ENCODE results near the gene LDLRAD2. TPM values are rescaled to one million over a fixed set of nuclear protein-coding genes. Genes with fewer than 3 reads are reported as not detected.

LDLRAD2 gene
- total RNA-seq, 2 experiments from 2014 or later = 0.11 TPM; not detected in 1

GRCh38 chr1:21847223-21848205, 35.4 kb downstream of the LDLRAD2 start:
- DNase-seq (no peak), ATAC-seq (no peak)
- ChIA-PET CTCF (no interaction called here), POLR2A (no interaction called here)
- no peak overlapping the region for H3K4me3 Mint-ChIP-seq
- intact Hi-C loops (cut with DNase I, micrococcal nuclease) = no loop called here
- H3K36me3 Mint-ChIP-seq (ENCODE audit: low read depth) = no peaks in the 10 kb centered on the region
- no peak overlapping the region for H3K27ac Mint-ChIP-seq
- H3K4me1 Mint-ChIP-seq = no peaks in the 10 kb centered on the region
- H3K9me3 Mint-ChIP-seq (ENCODE audit: low read depth) = no peaks in the 10 kb centered on the region
- no peaks in the 10 kb centered on the region for H3K27me3 Mint-ChIP-seq

- Mint-ChIP-seq H3K4me3 (no peak overlapping the region), H3K36me3 (ENCODE audit: low read depth) (no peaks in the 10 kb centered on the region), H3K27me3 (no peaks in the 10 kb centered on the region), H3K9me3 (ENCODE audit: low read depth) (no peaks in the 10 kb centered on the region), H3K27ac (no peak overlapping the region), H3K4me1 (no peaks in the 10 kb centered on the region)
- no peak for DNase-seq
- ATAC-seq = no peak
- ChIA-PET POLR2A (no interaction called here), CTCF (interaction anchor here (0.6 kb wide), 1 partner anchor 72 kb away, joined by 3 read pairs; no protein-coding TSS in a partner anchor)
- intact Hi-C loops (cut with DNase I, micrococcal nuclease) = no loop called here
Observed at GRCh38 chr1:21848524-21849174, 36.6 kb downstream of the LDLRAD2 start.

DNA sequence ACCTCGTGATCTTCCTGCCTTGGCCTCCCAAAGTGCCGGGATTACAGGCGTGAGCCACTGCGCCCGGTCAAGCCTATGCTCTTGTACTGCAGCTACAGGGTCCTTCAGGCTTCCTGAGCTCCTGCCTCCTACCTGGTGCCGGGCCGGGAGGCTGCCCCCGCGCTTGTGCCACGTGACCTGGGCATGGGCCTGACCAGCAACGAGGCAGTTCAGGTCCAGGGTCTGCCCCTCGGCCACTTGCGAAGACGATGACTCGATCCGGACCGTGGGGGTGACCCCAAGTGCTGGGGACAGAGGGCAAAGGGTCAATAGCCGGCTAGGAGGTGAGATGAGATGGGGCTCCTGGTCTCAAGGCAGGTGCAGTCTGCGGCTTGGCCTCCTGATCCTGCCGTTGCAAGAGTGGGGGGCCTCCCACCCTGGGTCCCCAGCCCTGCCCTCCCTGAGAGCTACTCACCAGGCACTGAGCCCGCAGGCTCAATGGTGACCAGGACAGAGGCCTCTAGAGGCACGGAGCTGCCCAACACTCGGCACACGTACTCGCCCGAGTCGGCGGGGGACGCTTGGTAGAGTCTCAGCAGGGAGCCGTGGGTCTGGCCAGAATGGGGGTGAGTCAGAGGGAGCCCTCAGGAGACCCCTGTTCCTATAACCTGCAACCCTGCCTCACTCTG, 38.0 kb downstream of the LDLRAD2 start:
- Mint-ChIP-seq H3K36me3 (ENCODE audit: low read depth) (no peaks in the 10 kb centered on the region), H3K9me3 (ENCODE audit: low read depth) (no peaks in the 10 kb centered on the region), H3K27ac (no peak overlapping the region), H3K27me3 (no peaks in the 10 kb centered on the region), H3K4me3 (no peak overlapping the region), H3K4me1 (no peaks in the 10 kb centered on the region)
- POLR2A ChIA-PET = interaction anchor here (0.6 kb wide), 1 partner anchor 122 kb away, joined by 9 read pairs; no protein-coding TSS in a partner anchor
- intact Hi-C loops (cut with DNase I, micrococcal nuclease) = no loop called here
- DNase-seq = no peak
- no peak for ATAC-seq
- CTCF ChIA-PET = interaction anchor here (0.6 kb wide), 1 partner anchor 94 kb away, joined by 3 read pairs; no protein-coding TSS in a partner anchor

DNA sequence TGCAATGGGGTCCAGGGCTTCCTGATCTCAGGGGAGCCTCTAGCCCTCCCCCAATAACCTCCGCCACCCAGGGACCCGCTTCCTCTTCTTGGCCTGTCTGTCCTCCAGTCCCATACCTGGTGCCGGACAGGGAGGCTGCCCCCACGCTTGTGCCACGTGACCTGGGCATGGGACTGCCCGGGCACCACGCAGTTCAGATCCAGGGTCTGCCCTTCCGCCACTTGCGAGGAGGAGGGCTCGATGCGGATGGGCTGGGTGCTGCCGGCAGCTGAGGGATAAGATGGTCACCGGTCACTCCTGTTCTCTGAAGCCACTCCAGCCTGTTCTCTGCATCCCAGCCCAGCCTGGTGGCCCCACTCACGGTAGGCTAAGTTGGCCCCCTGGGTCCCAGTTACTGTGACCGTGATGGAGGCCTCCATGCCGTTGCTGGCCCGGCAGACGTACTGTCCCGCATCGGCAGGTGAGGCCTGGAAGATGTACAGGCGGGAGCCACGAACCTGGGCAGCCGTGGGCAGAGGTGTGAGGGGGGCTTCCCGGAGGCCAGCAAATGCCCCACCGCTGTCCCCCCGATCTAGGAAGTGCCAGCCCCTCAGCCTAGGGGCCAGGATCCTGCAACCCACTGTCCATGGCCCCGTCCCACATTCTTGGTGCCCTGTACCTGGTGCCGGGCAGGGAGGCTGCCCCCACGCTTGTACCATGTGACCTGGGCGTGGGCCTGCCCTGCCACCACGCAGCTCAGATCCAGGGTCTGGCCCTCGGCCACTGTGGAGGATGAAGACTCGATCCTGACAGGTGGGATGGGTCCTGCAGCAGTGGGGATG, 39.6 kb downstream of the LDLRAD2 start:
- intact Hi-C loops (cut with DNase I, micrococcal nuclease) = no loop called here
- no peaks in the 10 kb centered on the region for H3K27me3 Mint-ChIP-seq

GRCh38 chr1:21852282-21853130, 40.4 kb downstream of the LDLRAD2 start:
- Mint-ChIP-seq H3K4me3 (no peak overlapping the region), H3K9me3 (ENCODE audit: low read depth) (no peaks in the 10 kb centered on the region), H3K27me3 (no peaks in the 10 kb centered on the region), H3K27ac (no peak overlapping the region), H3K36me3 (ENCODE audit: low read depth) (no peaks in the 10 kb centered on the region), H3K4me1 (no peaks in the 10 kb centered on the region)
- intact Hi-C loops (cut with DNase I, micrococcal nuclease) = no loop called here
- CTCF ChIA-PET = interaction anchor here (0.7 kb wide), 1 partner anchor 968 kb away, joined by 3 read pairs; no protein-coding TSS in a partner anchor
- POLR2A ChIA-PET = no interaction called here
- ATAC-seq = peak; percentile 49
- peak; percentile 12 for DNase-seq

More for the DNA sequence above, 39.6 kb downstream of the LDLRAD2 start:
- no peaks in the 10 kb centered on the region for H3K36me3 Mint-ChIP-seq (ENCODE audit: low read depth)
- no peak overlapping the region for H3K27ac Mint-ChIP-seq
- no peak for ATAC-seq
- no peaks in the 10 kb centered on the region for H3K9me3 Mint-ChIP-seq (ENCODE audit: low read depth)
- no peaks in the 10 kb centered on the region for H3K4me1 Mint-ChIP-seq
- no peak for DNase-seq
- CTCF ChIA-PET = no interaction called here
- POLR2A ChIA-PET = no interaction called here
- no peak overlapping the region for H3K4me3 Mint-ChIP-seq

- ChIA-PET CTCF (no interaction called here), POLR2A (interaction anchor here (0.7 kb wide), 1 partner anchor 26 kb away, joined by 4 read pairs; no protein-coding TSS in a partner anchor)
- intact Hi-C loops (cut with DNase I, micrococcal nuclease) = no loop called here
- no peaks in the 10 kb centered on the region for H3K4me1 Mint-ChIP-seq
- no peaks in the 10 kb centered on the region for H3K9me3 Mint-ChIP-seq (ENCODE audit: low read depth)
- H3K27me3 Mint-ChIP-seq = no peaks in the 10 kb centered on the region
- H3K4me3 Mint-ChIP-seq = no peak overlapping the region
- no peak overlapping the region for H3K27ac Mint-ChIP-seq
- ATAC-seq (no peak), DNase-seq (no peak)
- H3K36me3 Mint-ChIP-seq (ENCODE audit: low read depth) = no peaks in the 10 kb centered on the region
Observed at GRCh38 chr1:21853131-21853427, 41.0 kb downstream of the LDLRAD2 start.

DNA sequence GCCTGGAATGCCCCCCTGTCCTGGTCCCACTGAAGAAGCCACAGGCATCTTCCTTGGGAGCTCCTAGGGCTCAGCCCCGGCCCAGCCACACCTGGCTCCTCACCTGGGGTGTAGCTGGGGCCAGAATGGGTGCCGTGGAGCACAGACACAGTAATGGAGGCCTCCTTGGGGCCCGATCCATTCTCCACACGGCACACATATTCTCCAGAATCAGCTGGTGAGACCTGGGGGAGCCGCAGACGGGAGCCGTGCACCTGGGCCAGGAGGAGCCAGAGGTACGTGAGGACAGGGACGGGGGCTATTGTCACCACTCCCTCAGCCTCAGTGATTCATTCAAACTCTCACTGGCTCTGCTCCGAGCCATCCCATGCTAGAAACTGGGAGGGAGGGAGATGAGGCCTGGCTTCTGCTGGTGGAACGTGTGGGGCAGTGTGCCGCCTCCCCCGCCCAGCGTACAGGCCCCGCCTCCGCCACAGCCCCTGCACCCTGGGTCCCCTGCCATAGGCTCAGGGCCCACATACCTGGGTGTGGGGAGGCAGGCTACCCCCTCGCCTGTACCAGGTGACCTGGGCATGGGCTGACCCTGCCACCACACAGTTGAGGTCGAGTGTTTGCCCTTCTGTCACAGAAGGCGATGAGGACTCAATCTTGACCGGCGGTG, 42.2 kb downstream of the LDLRAD2 start:
- no peak overlapping the region for H3K4me3 Mint-ChIP-seq
- H3K27me3 Mint-ChIP-seq = no peaks in the 10 kb centered on the region
- H3K36me3 Mint-ChIP-seq (ENCODE audit: low read depth) = no peaks in the 10 kb centered on the region
- ChIA-PET POLR2A (interaction anchor here (0.7 kb wide), 1 partner anchor 290 kb away, joined by 3 read pairs; no protein-coding TSS in a partner anchor), CTCF (no interaction called here)
- intact Hi-C loops (cut with DNase I, micrococcal nuclease) = no loop called here
- H3K9me3 Mint-ChIP-seq (ENCODE audit: low read depth) = no peaks in the 10 kb centered on the region
- H3K27ac Mint-ChIP-seq = no peak overlapping the region
- ATAC-seq (no peak), DNase-seq (no peak)
- H3K4me1 Mint-ChIP-seq = no peaks in the 10 kb centered on the region

- intact Hi-C loops (cut with DNase I, micrococcal nuclease) = no loop called here
- ATAC-seq (no peak), DNase-seq (no peak)
- no peaks in the 10 kb centered on the region for H3K9me3 Mint-ChIP-seq (ENCODE audit: low read depth)
- no peak overlapping the region for H3K4me3 Mint-ChIP-seq
- no peaks in the 10 kb centered on the region for H3K27me3 Mint-ChIP-seq
- CTCF ChIA-PET = no interaction called here
- POLR2A ChIA-PET = no interaction called here
- H3K27ac Mint-ChIP-seq = no peak overlapping the region
- H3K4me1 Mint-ChIP-seq = no peaks in the 10 kb centered on the region
- H3K36me3 Mint-ChIP-seq (ENCODE audit: low read depth) = no peaks in the 10 kb centered on the region
Observed at GRCh38 chr1:21854751-21855131, 42.7 kb downstream of the LDLRAD2 start.

DNA sequence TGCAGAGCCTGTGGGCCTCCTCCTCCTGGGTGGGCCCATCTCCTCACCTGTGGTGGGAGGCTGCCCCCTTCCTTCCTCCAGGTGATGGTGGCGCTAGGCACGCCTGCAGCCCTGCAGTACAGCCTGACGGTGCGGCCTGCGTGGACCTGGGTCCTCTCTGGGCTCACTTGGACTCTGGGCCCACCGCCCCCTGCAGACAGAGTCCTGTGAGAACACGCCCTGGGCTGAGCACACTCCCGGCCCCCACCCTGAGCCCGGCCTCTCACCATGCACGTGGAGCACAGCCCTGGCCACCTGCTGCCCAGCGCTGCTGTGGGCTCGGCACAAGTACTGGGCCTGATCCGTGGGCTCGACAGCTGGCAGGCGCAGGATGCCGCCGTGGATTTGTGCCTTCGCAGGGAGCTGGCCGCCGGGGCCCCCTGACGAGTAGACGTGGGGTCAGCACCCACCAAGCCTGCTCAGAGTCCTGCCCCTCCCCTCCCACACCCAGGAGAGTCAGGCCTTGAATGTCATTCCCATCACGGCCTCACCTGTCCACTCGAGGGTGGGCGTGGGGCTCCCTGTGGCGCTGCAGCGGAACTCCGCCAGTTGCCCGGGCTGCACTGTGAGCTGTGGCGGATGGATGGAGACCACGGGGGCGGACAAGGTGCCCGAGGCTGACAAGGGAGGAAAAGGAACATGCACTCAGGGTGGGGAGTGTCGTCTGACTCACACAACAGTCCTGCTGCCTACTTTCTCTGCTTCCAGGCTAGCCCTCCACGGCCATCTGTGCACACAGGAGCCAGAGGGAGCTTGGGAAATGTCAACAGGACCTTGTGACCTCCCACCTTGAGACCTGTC, 43.4 kb downstream of the LDLRAD2 start:
- Mint-ChIP-seq H3K36me3 (ENCODE audit: low read depth) (no peaks in the 10 kb centered on the region), H3K4me3 (no peak overlapping the region), H3K4me1 (no peaks in the 10 kb centered on the region), H3K9me3 (ENCODE audit: low read depth) (no peaks in the 10 kb centered on the region), H3K27ac (no peak overlapping the region), H3K27me3 (no peaks in the 10 kb centered on the region)
- POLR2A ChIA-PET = no interaction called here
- DNase-seq (no peak), ATAC-seq (peak; percentile 26)
- CTCF ChIA-PET = interaction anchor here (0.6 kb wide), 1 partner anchor 96 kb away, joined by 4 read pairs; no protein-coding TSS in a partner anchor
- intact Hi-C loops (cut with DNase I, micrococcal nuclease) = no loop called here
